SIG-M5 (cell line): ENCODE results near the gene HPS4.
A peak's percentile ranks its signal among the peaks of the same experiment; 100 is the strongest.

Experiments used
- DNase-seq: peaks from one replicate; lab custom pipeline; 2025; lab: John Stamatoyannopoulos, UW

The HPS4 gene

DNA sequence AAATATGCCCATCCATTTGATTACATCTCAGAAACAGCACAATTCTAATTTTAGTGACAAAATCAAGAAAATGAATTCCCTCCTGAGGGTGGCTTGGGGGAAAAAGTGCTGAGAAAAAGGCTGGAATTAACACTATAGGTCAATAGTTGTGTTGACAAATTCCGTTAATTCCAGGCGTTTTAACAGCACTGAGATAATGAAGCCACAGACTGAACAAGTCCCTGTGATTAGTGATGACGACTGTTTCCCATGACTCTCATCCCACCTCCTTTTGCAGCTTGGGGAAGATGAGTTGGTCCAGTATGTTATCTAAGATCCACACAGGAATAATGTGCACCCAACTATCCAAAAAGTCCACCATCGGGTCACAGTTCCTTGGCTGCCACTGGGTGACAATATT is 12.9 kb upstream of the HPS4 start:
- DNase-seq = no peak

- no peak for DNase-seq
Measured at GRCh38 chr22:26494506-26494905, 10.9 kb upstream of the HPS4 start.

DNA sequence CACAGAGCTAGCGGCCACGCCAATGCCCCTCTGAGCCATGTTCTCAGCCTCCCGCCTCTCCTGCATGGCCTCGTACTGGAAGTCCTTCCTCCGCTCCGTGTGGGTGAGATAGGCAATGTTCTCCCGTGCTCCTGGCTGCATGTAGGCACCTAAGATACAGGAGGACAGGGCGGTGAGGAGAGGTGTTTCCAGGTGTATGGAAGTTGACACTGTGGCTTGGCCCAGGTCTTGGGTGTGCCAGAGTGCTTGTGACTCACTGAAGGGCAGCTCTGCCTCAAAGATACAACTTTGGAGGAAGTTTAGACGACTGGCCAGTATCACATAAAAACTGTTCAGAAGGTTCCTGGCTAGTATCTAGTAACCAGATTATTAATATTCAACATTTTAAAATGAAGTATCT is 8.6 kb upstream of the HPS4 start:
- DNase-seq = no peak

DNA sequence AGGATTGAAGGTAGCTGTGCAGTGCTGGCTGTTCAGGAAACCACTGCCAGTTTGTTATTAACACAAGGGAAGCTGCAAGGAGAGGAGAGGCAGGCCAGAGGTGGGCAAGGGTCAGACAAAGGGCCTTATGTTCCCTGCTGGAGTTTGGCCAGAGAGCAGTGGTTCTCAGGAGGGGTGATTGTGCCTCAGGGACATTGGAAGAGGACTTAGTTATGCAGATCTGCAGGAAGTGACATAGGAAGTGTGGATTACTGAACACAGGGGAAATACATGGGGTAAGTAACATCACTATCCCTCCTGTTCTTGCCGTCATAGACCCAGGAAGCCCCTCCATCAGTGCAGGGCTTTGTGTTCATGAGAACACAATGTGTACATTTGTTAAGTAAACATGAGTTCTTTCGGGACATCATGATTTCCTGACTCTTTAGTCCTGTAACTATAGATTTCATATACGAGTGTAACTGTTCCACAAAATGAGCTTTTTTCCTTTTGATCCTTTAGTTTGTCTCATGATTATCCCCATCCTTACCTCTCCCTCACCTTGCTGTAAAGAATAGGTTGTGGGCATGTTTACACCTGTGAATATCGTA is 6.0 kb upstream of the HPS4 start:
- DNase-seq = no peak

DNA sequence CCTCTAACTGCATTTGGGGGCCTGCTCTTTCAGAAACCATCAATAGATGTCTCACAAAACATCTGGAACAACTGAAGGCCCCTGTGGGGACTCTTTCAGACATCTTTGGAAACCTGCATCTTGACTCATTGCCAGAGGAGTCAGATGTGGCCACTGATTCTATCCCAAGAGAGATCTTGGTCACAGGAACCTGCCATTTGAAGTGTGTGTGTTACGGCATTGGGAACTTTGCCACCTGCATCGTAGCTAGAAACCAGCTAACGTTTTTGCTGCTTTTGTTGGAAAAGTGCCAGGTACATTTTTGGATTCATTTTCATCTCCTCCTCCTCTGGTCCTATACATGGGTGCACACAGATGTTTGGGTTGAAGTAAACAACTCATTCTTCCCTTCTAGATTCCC is 4.4 kb upstream of the HPS4 start:
- no peak for DNase-seq

DNA sequence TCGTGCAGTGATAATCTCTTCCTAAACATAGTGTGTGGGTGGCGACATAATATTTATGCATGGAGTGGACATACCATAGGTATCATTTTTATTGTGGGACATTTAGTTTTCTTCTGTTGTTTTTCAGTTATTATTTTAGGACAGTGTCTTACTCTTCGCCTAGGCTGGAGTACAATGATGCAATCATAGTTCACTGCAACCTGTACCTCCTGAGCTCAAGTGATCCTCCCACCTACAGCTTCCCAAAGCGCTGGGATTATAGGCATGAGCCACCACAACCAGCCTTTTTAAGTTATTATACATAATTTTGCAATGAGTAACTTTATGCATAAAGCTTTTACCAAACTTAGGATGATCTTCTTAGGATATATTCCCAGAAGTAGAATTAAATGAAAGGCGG is 2.8 kb upstream of the HPS4 start:
- DNase-seq = no peak

DNA sequence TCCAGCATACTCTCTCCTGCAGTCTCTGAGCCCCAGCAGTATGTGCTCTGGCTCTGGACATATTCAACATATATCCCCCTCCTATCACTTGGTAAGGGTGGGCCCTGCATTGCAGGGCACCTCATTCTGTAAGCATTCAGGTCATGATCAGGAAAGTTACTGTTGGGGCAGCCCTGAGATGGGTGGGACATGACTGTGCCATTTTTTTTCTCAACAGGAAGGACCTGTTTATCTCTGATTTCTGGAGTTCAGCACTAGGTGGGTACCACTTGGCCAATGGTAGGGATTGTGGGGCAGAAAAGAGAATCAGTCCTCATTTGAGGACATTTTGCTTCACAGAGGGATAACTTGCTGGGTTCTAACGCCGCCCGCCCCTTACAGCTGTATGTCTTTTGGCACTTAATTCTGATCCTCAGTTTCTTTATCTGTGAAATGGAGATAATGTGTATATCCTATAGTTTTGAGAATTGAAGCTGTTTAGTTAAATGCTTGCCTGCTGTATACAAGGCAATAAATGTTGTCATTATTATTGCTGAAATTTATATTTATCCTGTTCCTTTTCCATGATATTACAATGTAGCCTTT is 2.3 kb upstream of the HPS4 start:
- no peak for DNase-seq

GRCh38 chr22:26485013-26485412 is 1.4 kb upstream of the HPS4 start:
- no peak for DNase-seq

GRCh38 chr22:26484360-26484706 is 750 bp upstream of the HPS4 start:
- DNase-seq = no peak

GRCh38 chr22:26483043-26483438 is 542 bp downstream of the HPS4 start:
- no peak for DNase-seq

GRCh38 chr22:26482161-26482560 is 1.4 kb downstream of the HPS4 start:
- no peak for DNase-seq

DNA sequence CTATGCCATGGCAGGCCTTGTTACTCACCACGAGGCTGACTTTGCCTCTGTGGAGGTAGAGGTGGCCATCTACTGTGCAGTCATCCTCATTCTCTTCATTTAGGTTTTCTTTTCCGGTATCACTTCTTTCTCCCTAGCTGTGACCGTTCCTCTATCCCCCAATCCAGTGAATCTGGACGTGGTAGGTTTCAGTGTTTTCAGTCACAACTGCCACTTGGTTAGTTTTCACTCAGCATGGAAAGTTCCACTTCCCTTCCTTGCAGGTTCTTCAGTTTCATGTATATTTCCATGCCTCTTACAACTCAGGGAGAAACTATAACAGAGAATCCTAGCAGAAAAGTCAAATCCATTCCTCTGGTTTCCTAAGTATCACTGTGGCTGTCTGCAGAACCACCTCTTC is 1.9 kb downstream of the HPS4 start:
- no peak for DNase-seq

DNA sequence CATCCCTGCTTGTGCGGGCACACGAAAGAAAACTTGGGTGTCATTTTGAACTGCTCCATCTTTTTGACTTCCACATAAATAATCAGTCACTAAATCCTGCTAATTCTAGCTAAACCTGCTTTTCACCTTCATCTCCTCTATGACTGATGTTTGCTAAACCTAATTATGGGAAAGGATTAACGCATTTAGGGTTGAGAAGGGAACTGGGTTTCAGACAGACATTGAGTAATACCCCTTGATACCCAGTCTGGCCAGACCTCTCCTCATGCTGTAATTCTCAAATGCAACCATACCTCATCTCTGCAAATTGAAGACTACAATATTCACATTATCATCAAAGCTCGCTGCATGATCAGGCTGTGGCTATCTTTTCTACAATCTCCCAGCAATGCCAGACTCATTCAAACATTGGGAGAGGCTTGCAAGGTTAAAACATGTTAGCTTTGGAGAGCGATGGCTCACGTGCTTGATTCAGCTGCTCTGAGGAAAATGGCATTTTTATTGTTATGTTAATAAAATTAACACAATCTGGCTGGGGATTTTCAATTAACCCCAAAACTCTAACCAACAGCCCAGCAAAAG is 2.4 kb downstream of the HPS4 start:
- DNase-seq = no peak

- DNase-seq = no peak
Measured at GRCh38 chr22:26480611-26480932, 3.0 kb downstream of the HPS4 start.

- peak; percentile 14 for DNase-seq
Measured at GRCh38 chr22:26479792-26480610, 3.6 kb downstream of the HPS4 start.

GRCh38 chr22:26479043-26479791 is 4.4 kb downstream of the HPS4 start:
- no peak for DNase-seq

DNA sequence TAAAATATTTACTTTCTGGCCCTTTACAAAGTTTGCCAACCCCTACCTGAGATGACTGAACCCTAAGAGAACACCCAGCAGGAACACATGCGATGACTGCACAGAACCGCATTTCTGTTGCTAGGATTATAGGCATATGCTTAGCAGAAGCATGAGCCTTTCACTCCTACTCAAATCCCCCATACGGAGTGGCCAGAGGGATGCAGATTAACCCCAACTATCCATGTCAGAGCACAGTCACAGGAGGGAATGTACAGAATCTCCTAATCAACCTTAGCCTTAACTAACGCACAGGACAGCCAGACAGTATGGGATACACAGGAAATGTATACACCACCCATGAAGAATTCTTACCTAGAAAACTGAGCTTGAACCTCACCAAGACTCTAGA is 6.2 kb downstream of the HPS4 start:
- DNase-seq = no peak

- DNase-seq = no peak
Measured at GRCh38 chr22:26476705-26477340, 6.8 kb downstream of the HPS4 start.

- DNase-seq = no peak
Measured at GRCh38 chr22:26474682-26475081, 8.9 kb downstream of the HPS4 start.

- no peak for DNase-seq
Measured at GRCh38 chr22:26471522-26471921, 12.1 kb downstream of the HPS4 start.

- no peak for DNase-seq
Measured at GRCh38 chr22:26470807-26471206, 12.8 kb downstream of the HPS4 start.

- DNase-seq = no peak
Measured at GRCh38 chr22:26466196-26466595, 17.4 kb downstream of the HPS4 start.
